HL-60/S4 (cell line): ENCODE measurements around the gene OTUD6A.
"Not testable (repeated sequence)": the region's sequence is repeated elsewhere in the genome, so short reads cannot be mapped to it uniquely, and the experiment has no call there.

Source experiments
- in situ Hi-C: fragments of 300-500 bp; cut with MboI; formaldehyde crosslinking; loops from 2 replicates; pipeline ENCODE4 v1.14.3; 2022; ENCODE audit warnings: low sequenced_read_pairs

The OTUD6A gene

DNA sequence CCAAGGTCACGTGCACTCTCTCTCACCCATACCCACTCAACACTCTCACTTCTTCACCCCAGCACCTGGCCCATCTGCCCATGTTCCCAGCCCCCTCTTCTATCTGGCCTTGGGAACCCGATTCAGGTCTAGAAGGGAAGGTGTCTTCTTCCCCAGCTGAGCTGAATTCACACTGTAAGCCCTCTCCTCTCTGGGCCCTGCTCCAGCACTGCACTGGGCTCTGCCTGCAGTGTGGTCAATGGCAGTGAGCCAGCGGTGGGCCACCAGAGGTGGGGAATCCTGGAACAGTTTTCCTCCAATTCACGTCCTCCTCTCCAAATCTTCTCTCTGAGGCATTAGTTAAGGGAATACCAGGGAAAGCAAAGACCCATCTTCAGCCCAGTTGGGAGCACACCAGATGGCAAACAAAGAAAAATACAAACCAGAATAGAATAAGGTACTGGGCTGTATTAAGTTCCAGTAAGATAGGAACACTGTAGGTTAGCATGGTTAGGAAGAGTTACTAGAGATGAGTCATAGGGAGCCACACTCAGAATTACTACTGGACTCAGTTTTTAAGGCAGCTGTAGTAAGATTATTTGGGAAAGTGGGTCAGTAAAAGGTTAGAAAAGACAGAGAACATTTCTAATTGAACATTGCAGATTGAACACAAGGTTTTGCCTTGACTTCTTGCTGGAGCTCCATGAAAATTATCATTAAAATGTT is 17.6 kb upstream of the OTUD6A start:
- in situ Hi-C loops: loop anchor here (25.0 kb wide), 1 partner anchor 507 kb away; no protein-coding TSS in a partner anchor

DNA sequence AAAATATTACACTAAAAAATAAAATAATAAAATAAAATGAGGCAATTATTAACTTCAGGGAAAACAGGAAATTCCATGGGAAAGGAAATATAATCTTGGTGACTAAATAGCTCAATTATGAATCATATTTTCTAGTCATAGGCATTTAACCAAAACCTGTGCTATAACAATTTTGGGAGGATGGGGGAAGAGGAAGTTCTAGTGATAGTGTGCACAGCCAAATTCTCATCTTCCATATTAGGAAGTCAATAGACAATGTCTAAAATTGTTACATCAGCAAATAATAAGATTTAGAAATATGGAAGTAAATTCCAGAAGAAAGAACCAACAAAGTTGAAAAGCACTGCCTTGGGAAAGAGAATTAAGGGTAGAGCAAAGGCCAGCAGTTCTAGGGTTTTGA is 15.3 kb upstream of the OTUD6A start:
- in situ Hi-C loops: loop anchor here (25.0 kb wide), 1 partner anchor 510 kb away; no protein-coding TSS in a partner anchor

DNA sequence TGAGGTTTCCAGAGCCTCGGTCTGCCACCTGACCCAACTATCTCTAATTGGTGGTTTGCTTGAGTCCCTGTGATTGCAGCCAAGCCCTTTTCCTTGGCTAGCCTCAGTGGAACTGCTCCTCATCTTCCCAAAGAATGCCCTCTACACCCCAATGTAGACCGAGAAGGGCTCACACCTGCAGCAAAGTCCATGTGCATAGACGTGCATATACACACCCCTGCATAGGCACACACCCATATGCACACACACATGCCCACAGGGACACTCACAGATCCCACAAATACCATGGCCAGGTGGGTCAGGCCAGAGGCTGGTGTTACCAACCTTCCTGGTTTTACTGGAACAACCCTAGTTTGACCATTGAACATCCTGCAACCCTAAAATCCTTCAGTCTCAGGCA is 12.9 kb upstream of the OTUD6A start:
- in situ Hi-C loops: loop anchor here (25.0 kb wide), 1 partner anchor 512 kb away; no protein-coding TSS in a partner anchor

DNA sequence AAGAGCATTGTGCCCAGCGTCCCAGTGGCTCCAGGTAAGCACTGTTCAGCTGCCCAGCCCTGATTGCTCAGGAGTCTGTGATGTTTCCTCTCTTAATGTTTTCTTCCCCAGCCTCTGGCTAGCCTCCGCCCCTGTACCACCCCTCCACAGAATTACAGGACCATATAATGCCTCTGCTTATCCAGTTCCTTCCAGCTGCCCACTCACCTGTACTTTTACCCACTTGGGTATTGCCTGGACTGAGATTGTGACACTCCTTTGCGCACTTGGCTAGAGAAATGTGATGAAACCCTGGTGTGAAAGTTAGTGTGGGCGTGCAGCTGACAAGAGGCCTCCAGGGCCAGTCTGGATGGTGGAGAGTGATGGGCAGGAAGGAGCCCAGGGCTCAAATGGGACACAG is 12.3 kb upstream of the OTUD6A start, which contains the start of gene AWAT2:
AWAT2 (minus strand) TSS at position 14 of the 400 bp plus-strand sequence; CDS start at position 8, 6 bp downstream.
- in situ Hi-C loops: loop anchor here (25.0 kb wide), 1 partner anchor 513 kb away; no protein-coding TSS in a partner anchor

DNA sequence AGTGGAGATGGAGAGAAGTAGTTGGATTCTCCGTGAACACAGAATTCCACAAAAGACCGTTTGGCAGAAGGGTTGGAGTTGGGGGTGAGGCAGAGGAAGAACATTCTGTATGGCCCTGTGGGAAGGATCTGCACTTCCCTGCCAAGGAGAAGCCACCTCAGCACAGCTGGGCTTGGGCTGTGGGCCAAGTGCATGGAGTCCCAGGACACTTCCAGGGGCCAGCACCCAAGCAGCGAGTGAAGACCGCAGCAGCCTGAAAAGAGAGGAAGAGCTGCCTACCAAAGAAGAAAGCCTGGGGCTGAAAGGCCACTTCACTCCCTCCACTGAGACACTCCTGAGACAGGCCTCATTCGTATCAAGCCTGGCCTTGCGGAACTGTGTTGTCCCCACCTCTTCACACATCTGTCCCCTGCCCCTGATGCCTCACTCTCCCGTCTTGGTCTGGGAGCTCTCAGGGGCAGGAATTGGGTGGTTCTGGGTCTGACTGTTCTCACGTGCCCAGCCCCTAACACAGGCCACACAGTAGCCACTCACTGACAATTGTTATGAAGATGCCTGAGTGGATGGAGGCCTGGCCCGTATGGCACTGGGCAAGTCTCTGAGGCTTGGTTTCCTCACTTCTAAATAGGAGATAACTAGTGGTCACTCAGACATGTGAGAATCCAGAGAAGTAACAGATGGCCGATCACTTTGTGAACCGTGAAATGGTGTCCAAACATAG is 9.2 kb upstream of the OTUD6A start:
- in situ Hi-C loops: no loop called here

DNA sequence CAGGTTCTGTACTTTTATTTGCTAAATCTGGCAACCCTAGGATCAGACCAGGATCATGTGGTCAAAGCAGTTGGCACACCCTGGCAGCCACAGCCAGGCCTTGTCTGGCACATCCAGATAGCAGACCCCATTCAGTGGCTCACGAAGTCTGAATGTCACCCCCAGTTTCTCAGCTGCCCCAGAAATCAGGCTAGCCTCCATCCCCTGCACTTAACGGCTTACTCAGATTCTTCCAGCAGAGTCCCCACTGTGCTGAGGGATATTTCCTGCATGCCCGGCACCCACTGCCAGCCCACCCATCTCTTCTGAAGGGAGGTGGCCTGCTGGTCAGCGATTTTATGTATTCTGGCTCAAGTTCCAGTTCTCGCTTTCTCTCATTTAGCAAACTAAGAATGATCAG is 7.9 kb upstream of the OTUD6A start:
- in situ Hi-C loops: no loop called here

DNA sequence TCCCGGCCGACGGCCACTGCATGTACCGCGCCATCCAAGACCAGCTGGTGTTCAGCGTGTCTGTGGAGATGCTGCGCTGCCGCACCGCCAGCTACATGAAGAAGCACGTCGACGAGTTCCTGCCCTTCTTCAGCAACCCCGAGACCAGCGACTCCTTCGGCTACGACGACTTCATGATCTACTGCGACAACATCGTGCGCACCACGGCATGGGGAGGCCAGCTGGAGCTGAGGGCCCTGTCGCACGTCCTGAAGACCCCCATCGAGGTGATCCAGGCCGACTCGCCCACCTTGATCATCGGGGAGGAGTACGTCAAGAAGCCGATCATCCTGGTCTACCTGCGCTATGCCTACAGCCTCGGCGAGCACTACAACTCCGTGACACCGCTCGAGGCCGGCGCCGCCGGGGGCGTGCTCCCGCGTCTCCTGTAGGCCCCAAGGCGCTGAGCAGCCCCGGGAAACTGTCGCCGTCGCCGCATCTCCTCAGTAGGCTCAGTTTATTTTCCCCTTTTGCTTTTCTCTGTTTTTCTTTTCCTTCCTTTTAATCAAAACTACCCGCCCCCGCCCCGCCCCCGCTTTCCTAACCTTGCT is 799 bp downstream of the OTUD6A start:
- in situ Hi-C loops: no loop called here

DNA sequence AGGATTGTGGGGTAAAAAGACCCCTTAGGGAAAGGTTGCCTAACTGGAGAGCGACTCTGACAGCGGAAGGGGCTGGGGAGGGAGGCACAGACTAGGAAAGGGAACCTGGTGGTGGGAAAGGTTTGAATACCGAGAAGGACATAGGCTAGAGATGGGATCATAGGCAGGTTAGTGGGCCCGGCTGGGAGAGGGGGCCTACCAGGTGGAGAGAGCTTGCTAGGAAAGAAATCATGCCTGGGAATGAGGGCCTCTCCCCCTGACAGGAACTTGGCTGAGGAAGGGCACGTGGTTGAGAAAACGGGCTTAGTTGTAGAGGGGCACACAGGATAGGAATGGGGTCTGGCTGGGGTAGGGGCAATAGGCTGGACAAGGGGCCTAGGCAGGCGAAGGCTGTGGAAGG is 4.4 kb downstream of the OTUD6A start:
- in situ Hi-C loops: no loop called here

DNA sequence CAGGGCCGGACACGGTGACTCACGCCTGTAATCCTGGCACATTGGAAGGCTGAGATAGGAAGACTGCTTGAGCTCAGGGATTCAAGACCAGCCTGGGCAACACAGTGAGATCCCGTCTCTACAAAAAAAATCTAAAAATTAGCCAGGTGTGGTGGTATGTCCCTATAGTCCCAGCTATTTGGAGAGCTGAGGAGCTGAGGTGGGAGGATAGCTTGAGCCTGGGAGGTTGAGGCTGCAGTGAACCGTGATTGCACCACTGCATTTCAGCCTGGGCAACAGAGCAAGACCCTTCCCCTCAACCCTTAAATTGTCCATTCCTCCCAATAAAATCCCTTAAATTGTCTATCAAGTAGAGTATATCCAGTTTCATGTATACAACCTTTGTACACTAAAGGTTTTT is 17.0 kb downstream of the OTUD6A start:
- in situ Hi-C loops: no loop called here

DNA sequence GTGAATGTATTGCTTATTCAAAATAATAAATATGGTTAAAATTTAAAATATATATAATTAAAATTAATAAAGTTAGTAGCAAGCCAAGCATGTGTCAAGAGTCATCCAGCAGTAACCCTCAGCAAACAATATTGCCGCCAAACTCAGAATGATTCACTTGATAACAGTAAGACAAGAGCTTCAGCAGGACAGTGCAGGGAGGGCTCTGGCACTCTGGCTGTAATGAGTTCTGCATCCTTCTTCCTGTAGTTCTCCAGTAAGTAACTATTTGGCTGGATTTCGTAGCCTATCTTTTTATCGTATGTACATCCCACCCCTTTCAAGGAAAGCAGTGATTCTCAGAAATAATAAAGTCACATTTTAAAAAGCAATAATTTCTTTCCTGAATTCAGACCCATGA is 17.6 kb downstream of the OTUD6A start:
- in situ Hi-C loops: no loop called here

DNA sequence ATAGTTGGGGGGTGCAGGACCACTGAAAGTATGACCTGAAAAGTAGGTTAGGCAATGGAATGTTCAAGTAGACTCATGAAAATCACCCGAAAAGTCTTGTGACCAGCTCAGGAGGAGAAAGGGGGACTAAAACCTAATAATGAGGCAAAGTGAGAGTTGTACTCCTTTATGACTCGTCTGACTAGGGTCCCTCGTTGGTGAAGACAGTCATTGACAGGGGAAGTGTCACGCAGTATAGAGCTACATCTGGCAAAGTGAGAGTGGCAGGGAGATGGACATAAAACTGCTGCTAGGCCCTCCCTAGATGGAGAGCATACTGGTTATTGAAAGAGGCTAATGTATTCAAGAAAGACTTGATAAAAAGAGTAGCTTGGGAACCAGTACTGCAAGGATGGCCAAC is 20.5 kb downstream of the OTUD6A start:
- in situ Hi-C loops: no loop called here

DNA sequence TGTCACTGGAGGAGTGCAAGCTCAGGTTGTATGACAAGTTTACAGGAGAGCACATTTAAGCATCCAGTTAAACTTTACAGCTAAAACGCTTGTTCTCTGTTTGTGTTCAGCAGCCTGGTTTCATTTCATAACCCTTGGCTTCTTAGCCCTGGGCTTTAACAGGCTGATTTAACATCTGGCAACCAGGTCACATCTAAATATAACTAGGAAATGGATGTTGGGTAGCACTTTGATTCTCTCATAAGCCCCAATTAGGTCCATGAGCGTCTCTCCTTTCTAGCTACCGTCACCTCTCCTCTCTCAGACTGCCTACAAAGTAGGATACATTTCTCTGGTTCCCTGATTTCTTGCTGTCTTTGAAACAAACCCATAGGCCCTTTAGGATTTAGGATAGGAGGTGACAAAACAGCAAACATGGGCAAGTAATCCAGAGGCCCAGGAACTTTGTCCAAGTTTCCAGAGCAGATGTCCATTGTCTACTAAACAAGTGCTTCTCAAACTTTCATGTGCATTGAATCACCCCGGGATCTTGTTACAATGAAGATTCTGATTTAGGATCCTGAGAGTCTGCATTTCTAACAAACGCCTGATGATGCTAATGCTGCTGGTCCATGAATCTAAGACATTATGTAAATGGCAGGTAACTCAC is 22.5 kb downstream of the OTUD6A start:
- in situ Hi-C loops: no loop called here

DNA sequence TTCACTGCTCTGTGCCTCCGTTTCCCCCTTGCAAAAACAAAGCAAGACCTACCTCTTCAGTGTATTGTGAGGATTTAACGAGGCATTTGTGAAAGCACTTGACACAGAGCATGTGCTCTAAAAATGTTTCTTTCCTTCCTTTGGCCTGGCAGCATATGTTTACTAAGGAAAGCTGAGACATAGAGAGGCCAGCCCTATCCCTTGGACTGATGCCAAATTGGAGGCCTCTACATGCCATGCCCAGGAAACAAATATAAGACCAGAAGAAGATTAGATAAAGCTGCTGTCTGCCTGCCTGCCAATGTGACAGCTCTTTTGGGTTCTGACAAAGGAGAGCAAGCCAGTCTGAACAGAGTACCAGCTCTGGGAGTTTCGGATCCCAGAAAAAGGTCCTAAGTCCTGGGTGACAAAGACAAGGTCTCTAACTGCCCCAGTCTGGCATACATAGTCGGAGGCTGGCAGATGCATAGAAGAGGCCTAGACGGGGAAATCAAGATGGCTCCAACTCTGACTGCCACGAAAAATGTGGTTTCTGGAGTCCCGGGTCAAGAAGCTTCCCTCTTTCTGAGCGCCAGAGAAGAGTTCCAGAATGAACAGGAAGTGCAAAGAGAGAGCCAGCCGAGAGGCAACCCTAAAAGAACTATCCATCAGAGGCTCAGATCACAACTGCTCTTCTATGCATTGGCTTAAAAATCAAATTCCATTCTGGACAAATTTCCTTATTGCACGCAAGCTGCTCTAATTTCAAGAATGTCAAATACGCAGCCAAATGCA is 25.8 kb downstream of the OTUD6A start:
- in situ Hi-C loops: no loop called here

DNA sequence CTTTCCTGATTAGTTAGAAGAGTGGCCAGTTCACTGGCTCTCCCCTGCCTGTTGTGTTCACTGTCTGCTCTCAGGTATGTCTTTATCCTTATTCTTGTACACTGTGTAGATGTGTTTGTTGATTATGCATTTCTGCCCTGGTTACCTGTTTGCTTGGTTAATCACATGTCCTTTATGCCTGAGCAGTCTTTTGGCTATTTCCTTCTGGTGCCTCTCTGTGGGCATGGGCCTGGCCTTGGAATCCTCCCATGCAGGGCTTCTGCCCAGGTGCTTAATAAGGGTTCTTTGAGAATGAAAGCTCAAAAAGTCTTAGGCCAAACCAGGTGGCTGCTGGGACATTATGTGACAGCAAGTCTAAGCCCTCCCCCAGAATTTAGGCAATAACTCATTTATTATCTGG is 26.5 kb downstream of the OTUD6A start:
- in situ Hi-C loops: no loop called here

DNA sequence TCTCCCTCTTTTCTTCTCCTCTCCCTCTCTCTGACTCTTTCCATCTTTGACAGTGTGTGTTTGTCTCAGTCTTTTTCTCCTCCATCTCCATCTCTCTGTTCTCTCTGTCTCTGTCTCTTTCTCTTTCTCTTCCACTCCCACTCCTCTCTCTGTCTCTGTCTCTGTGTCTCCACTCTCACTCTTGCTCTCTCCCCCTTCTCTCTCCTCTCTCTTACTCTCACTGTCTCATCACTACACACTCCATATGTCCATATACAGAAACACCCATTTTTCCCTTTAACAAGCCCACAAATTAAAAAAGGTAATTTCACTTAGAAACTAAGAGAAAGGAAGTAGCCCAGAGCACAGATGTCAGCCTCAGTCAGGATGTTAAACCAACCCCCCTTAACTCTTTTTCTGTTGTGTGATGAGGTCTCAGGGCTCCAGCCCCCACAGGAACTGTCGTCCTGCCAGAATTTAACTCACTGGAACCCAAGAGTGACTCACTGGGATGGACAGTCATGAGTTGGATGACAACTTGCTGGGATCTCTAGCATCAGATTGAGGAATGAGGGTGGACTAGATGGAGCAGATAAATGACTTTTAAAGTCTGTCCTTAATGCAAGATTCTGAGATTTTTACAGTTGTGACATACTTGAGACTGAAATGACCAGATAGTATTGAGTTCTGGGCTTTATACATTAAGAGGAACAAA is 27.5 kb downstream of the OTUD6A start:
- in situ Hi-C loops: no loop called here

DNA sequence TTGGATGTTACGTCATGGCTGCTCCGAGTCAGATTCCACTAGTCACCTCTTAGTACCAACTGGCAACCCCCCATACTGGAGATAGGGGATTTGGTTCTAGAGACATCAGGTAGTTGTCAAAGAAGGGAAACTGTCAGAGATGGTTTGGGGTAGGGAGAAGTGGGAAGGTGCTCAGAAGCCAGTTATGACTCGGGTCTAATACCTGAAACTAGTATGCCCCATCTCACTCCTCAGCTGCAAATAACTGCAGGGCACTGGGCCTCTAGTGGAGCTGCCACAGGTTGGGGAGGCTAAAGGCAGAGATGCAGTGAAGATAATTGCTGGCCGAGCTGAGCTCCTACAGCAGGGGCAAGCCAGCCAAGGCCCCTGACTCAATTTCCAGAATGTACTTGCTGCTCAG is 30.0 kb downstream of the OTUD6A start:
- in situ Hi-C loops: no loop called here

DNA sequence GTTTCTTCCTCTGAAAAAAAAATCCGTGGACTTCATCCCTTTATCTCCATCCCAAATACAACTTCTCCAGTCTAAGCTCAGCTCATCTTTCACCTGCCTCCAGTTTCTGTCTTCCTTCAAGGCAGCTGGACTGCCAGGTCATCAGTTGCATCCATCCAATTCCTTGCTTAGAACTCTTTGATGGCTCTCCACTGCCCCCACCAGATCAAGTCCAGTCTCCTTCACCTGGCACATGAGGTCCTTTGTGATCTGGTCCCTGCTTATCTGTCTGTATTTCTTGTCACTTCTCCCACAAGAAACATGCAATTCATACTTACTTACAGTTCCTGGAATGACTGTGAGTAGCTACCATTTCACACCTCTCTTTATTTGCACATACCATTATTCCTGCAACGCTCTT is 33.8 kb downstream of the OTUD6A start:
- in situ Hi-C loops: no loop called here

DNA sequence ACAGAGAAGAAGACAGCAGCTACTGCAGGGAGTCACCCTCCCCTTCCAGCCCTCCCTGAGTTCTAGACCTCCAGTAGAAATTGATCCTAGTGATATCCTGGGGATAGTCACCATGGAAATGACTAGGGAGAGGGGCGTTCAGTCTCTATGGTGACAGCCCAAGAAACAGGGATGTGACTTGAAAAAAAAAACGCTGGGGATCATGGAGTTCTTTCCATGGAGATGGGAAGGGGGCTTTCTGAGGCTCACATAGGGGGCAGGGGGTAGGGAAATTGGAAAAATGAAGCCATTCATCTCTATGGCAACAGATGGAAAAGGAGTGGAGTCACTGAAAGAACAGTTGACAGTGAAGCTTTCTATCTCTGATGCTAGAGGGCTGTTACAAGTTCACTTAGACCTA is 43.0 kb downstream of the OTUD6A start:
- in situ Hi-C loops: no loop called here

DNA sequence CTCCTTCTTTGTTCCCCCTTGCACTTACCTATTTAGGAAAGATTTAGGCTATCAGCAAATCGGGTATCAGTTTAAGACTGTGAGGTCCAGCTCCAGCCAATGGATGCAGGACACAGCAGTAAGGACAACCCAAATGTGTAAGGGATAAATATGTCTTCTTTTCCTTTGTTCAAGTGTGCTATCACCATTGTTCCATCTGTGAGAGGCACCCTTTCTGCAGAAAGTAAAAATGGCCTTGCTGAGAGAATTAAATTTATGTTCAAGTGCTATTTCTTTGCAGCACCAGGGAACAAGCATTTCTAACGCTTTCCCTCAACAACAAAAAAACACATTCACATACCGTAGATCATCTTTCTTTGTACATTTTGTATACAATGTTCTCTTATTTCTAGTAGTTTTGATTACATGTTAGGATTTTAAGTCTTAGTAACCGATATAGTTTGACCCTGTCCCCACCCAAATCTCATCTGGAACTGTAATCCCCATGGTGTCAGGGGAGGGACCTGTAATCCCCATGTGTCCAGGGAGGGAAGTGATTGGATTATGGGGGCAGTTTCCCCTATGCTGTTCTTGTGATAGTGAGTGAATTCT is 49.3 kb downstream of the OTUD6A start:
- in situ Hi-C loops: not testable (repeated sequence)
